ENCODE results near the gene PIK3R6.

The PIK3R6 gene

GRCh38 chr17:8798846-8799569, 68.5 kb downstream of the PIK3R6 start, which contains the start of gene MFSD6L:
Gene MFSD6L (minus strand): TSS chr17:8799365. CDS start chr17:8799120, 245 bp downstream.
- no peak for DNase-seq (ENCODE audit: low read depth in 1 of 2, low spot score in 1 of 2)

GRCh38 chr17:8798176-8798845, 69.2 kb downstream of the PIK3R6 start:
- DNase-seq (ENCODE audit: low read depth in 1 of 2, low spot score in 1 of 2): no peak

GRCh38 chr17:8797621-8798175, 69.8 kb downstream of the PIK3R6 start:
- no peak for DNase-seq (ENCODE audit: low read depth in 1 of 2, low spot score in 1 of 2)

- DNase-seq (ENCODE audit: low read depth in 1 of 2, low spot score in 1 of 2): no peak
These were observed 72.8 kb downstream of the PIK3R6 start for GRCh38 chr17:8794636-8795035.

GRCh38 chr17:8793649-8794048, 73.8 kb downstream of the PIK3R6 start:
- no peak for DNase-seq (ENCODE audit: low read depth in 1 of 2, low spot score in 1 of 2)

GRCh38 chr17:8792646-8793045, 74.8 kb downstream of the PIK3R6 start:
- DNase-seq (ENCODE audit: low read depth in 1 of 2, low spot score in 1 of 2): no peak

GRCh38 chr17:8791910-8792270, 75.6 kb downstream of the PIK3R6 start:
- no peak for DNase-seq (ENCODE audit: low read depth in 1 of 2, low spot score in 1 of 2)

GRCh38 chr17:8791248-8791909, 76.1 kb downstream of the PIK3R6 start:
- no peak for DNase-seq (ENCODE audit: low read depth in 1 of 2, low spot score in 1 of 2)

GRCh38 chr17:8789743-8790142, 77.7 kb downstream of the PIK3R6 start:
- DNase-seq (ENCODE audit: low read depth in 1 of 2, low spot score in 1 of 2): no peak

GRCh38 chr17:8788998-8789397, 78.5 kb downstream of the PIK3R6 start:
- no peak for DNase-seq (ENCODE audit: low read depth in 1 of 2, low spot score in 1 of 2)

- peak; percentile 34 to 52 for DNase-seq (ENCODE audit: low read depth in 1 of 2, low spot score in 1 of 2)
These were observed 81.7 kb downstream of the PIK3R6 start for GRCh38 chr17:8785547-8786413.

GRCh38 chr17:8782176-8782575, 85.3 kb downstream of the PIK3R6 start:
- no peak for DNase-seq (ENCODE audit: low read depth in 1 of 2, low spot score in 1 of 2)

- DNase-seq (ENCODE audit: low read depth in 1 of 2, low spot score in 1 of 2): no peak
These were observed 85.7 kb downstream of the PIK3R6 start for GRCh38 chr17:8781776-8782175.

- DNase-seq (ENCODE audit: low read depth in 1 of 2, low spot score in 1 of 2): no peak
These were observed 90.6 kb downstream of the PIK3R6 start for GRCh38 chr17:8776881-8777280.

GRCh38 chr17:8776248-8776647, 91.2 kb downstream of the PIK3R6 start:
- no peak for DNase-seq (ENCODE audit: low read depth in 1 of 2, low spot score in 1 of 2)

- DNase-seq (ENCODE audit: low read depth in 1 of 2, low spot score in 1 of 2): no peak
These were observed 100.7 kb downstream of the PIK3R6 start for GRCh38 chr17:8766731-8767130.

- no peak for DNase-seq (ENCODE audit: low read depth in 1 of 2, low spot score in 1 of 2)
These were observed 105.5 kb downstream of the PIK3R6 start for GRCh38 chr17:8762012-8762411.

GRCh38 chr17:8758137-8758596, 109.3 kb downstream of the PIK3R6 start, which contains the start of gene SPDYE4:
Gene SPDYE4 (minus strand): TSS chr17:8758546. CDS start chr17:8758382, 164 bp downstream.
- no peak for DNase-seq (ENCODE audit: low read depth in 1 of 2, low spot score in 1 of 2)

GRCh38 chr17:8757189-8757588, 110.3 kb downstream of the PIK3R6 start:
- DNase-seq (ENCODE audit: low read depth in 1 of 2, low spot score in 1 of 2): no peak

- DNase-seq (ENCODE audit: low read depth in 1 of 2, low spot score in 1 of 2): no peak
These were observed 111.8 kb downstream of the PIK3R6 start for GRCh38 chr17:8755590-8756255.
